ENCODE results near the gene SLC26A11.
A peak's percentile ranks its signal among the peaks of the same experiment; 100 is the strongest.
"Not testable (repeated sequence)": the region's sequence is repeated elsewhere in the genome, so short reads cannot be mapped to it uniquely, and the experiment has no call there.

Gene SLC26A11

GRCh38 chr17:80263253-80264204, 43.3 kb downstream of the SLC26A11 start:
- peak; percentile 93 for DNase-seq

GRCh38 chr17:80264205-80265075, 44.2 kb downstream of the SLC26A11 start:
- DNase-seq: peak; percentile 70

- DNase-seq: peak; percentile 75
Observed at GRCh38 chr17:80265205-80266068, 45.2 kb downstream of the SLC26A11 start.

GRCh38 chr17:80267391-80267790, 47.2 kb downstream of the SLC26A11 start:
- DNase-seq: no peak

- DNase-seq: no peak
Observed at GRCh38 chr17:80268427-80268826, 48.2 kb downstream of the SLC26A11 start.

- no peak for DNase-seq
Observed at GRCh38 chr17:80269405-80269807, 49.2 kb downstream of the SLC26A11 start.

GRCh38 chr17:80270104-80270503, 49.9 kb downstream of the SLC26A11 start:
- no peak for DNase-seq

- peak; percentile 77 for DNase-seq
Observed at GRCh38 chr17:80270836-80271235, 50.6 kb downstream of the SLC26A11 start.

- no peak for DNase-seq
Observed at GRCh38 chr17:80272366-80272765, 52.1 kb downstream of the SLC26A11 start.

GRCh38 chr17:80274331-80274730, 54.1 kb downstream of the SLC26A11 start:
- DNase-seq: no peak

GRCh38 chr17:80274871-80275449, 54.7 kb downstream of the SLC26A11 start:
- DNase-seq: no peak

GRCh38 chr17:80275857-80276256, 55.6 kb downstream of the SLC26A11 start:
- DNase-seq: not testable (repeated sequence)

GRCh38 chr17:80277751-80278671, 57.8 kb downstream of the SLC26A11 start:
- no peak for DNase-seq

GRCh38 chr17:80279895-80280294, 59.7 kb downstream of the SLC26A11 start:
- DNase-seq: no peak

GRCh38 chr17:80281516-80281915, 61.3 kb downstream of the SLC26A11 start:
- DNase-seq: no peak

GRCh38 chr17:80283116-80283852, 63.1 kb downstream of the SLC26A11 start:
- DNase-seq: no peak

- peak; percentile 48 for DNase-seq
Observed at GRCh38 chr17:80284631-80285030, 64.4 kb downstream of the SLC26A11 start.

- no peak for DNase-seq
Observed at GRCh38 chr17:80285237-80285920, 65.2 kb downstream of the SLC26A11 start.

- no peak for DNase-seq
Observed at GRCh38 chr17:80286638-80286960, 66.4 kb downstream of the SLC26A11 start.

GRCh38 chr17:80287038-80287437, 66.8 kb downstream of the SLC26A11 start:
- DNase-seq: no peak

Data from activated CD4-positive, alpha-beta T cell treated with anti-CD3 and anti-CD28 coated beads for 48 hours (primary cell).